HS-5 (cell line): ENCODE results near the gene ST7.

ENCODE experiments used
- DNase-seq: peaks from one replicate; pipeline ENCODE4 v3.0.0-alpha.2; 2012; ENCODE audit warnings: low read depth

Gene ST7

DNA sequence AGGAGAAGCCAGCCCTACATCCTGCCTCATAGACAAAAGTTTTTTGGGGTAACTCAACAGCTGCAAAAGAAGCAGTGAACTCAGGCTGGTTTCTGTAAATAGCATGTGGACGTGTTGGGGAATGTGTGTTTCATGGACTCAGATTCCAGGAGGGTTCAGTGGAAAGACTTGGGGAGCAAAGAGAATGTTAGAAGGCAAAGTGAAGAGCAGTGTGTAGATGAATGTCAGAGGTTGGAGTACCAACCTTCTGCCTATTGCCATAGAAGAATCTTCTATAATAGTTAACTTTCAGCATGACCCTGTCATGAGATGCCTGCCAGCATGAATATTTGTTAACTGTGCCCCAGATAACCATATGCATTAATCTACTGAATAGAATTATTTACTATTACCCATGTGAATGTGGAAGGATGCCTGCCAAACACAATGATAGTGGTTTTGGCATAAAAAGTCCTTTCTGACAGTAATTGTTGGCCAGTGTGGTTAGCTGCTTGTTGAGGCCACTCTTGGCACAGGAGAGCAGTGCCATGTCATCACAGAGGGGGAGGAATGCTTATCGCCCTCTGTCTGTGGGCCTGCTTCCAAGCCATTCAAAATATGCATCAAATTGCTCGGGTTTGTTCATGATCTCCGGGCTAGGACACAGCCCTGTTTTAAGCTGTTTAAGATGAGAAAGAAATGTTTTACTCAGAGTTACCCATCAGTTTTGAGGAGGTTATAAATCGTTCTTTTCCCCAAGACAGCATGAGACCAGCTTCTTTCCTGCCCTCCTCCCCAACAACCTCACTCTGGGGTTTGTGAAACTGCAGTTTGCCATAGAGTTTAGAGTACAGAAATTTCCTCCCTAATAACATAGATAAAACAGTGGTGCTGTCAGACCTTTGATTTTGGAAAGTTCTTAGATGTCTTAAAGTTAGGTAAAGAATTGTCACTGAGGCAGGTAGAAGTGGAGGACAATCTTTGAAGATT lies 204.2 kb downstream of the ST7 start:
- DNase-seq = peak; percentile 39

GRCh38 chr7:117158941-117159697 lies 205.8 kb downstream of the ST7 start:
- DNase-seq = no peak

GRCh38 chr7:117163101-117163500 lies 209.8 kb downstream of the ST7 start:
- DNase-seq = no peak

- DNase-seq = no peak
Observed at GRCh38 chr7:117164620-117165019, 211.3 kb downstream of the ST7 start.

GRCh38 chr7:117165656-117166055 lies 212.4 kb downstream of the ST7 start:
- DNase-seq = no peak

GRCh38 chr7:117169907-117170306 lies 216.6 kb downstream of the ST7 start:
- no peak for DNase-seq

DNA sequence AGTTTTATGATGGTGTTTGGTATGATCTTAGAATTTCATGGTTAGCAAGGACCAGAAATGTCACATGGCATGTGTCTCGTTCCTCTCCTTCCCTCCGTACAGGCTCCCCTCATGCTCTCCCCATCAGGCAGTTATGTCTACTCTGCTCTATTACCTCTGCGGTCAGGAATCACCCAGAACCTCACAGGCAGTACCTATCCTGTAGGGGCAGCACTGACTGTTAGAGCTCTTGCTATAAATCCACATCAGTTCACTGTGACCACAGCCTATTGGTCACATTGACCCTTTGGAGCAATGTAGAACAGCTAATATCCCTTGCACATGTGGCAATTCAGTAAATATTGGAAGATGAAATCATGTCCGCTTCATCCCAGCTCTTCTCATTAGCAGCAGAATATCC lies 217.8 kb downstream of the ST7 start:
- DNase-seq = no peak

GRCh38 chr7:117172283-117172682 lies 219.0 kb downstream of the ST7 start:
- DNase-seq = no peak

DNA sequence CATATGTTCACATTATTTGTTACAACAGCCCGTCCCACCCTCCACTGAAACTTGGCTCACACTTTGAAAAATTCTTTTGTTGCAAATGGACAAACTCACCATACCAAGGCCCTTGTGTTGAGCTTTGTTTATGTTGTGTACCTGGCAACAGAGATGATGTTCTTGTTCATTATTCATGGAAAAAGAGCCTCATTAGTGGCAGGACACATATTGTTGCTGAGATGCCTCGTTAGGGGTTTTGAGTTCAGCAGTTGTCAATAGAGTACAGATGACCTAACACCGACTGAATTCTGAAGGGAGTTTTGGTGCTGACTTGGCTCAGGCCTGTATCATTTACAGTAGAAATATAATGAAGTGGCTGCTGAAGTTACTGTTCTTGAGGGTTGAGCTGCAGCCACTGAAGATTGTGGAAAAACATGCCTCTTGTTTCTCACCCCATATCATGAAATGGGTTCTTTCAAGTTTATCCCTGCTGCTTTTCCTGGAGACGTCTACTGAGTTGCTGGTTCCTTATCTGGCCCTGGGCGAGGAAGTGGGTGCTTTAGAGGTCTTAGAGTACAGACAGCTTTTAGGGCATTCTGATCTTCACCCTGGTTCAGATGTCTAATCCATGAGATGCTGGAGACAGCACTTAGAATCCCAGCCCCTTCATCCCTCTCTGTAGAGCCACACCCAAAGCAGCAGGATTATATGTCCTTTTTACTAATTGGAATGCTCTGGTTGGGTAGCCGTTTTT lies 219.9 kb downstream of the ST7 start:
- no peak for DNase-seq

- DNase-seq = no peak
Observed at GRCh38 chr7:117176206-117176605, 222.9 kb downstream of the ST7 start.

- DNase-seq = no peak
Observed at GRCh38 chr7:117178600-117178999, 225.3 kb downstream of the ST7 start.

- DNase-seq = no peak
Observed at GRCh38 chr7:117179701-117180100, 226.4 kb downstream of the ST7 start.

DNA sequence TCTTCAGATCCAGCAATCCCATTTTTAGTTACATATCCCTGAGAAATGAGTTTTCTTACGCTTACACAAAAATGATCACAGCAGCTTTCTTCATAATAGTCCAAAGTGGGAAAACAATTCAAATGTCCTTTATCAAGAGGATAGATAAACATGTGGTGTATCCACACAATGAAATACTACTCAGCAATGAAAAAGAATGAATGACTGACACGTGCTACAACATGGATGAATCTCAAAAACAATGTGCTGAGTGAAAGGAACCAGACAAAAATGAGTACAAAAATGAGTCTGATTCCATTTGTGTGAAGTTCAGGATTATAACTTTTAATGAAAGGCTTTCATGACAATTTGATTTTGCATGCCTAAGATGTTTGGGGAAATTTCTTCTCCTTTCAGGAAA lies 230.4 kb downstream of the ST7 start:
- DNase-seq = no peak

GRCh38 chr7:117184367-117184766 lies 231.1 kb downstream of the ST7 start:
- no peak for DNase-seq

DNA sequence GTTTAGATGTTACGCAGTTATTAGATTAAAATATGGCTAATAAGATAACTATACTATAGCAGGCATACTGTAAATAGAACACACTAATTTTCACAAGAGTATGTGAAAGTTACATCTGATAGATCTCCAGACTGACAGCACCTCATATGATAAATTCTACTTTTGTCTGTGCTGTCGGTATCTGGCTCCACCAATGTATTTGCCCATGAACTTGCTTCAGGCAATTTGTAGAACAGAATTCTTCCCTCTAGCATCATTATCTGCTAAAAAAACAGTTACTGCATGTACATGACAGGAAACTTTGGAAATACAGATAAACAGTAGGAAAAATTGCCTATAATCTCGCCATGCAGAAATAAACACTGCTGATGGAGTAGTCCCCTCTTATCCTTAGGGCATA lies 231.8 kb downstream of the ST7 start:
- no peak for DNase-seq

GRCh38 chr7:117186218-117187010 lies 233.1 kb downstream of the ST7 start:
- no peak for DNase-seq

- DNase-seq = no peak
Observed at GRCh38 chr7:117188376-117188775, 235.1 kb downstream of the ST7 start.

GRCh38 chr7:117188949-117189592 lies 235.8 kb downstream of the ST7 start:
- no peak for DNase-seq

- no peak for DNase-seq
Observed at GRCh38 chr7:117190104-117190503, 236.8 kb downstream of the ST7 start.

DNA sequence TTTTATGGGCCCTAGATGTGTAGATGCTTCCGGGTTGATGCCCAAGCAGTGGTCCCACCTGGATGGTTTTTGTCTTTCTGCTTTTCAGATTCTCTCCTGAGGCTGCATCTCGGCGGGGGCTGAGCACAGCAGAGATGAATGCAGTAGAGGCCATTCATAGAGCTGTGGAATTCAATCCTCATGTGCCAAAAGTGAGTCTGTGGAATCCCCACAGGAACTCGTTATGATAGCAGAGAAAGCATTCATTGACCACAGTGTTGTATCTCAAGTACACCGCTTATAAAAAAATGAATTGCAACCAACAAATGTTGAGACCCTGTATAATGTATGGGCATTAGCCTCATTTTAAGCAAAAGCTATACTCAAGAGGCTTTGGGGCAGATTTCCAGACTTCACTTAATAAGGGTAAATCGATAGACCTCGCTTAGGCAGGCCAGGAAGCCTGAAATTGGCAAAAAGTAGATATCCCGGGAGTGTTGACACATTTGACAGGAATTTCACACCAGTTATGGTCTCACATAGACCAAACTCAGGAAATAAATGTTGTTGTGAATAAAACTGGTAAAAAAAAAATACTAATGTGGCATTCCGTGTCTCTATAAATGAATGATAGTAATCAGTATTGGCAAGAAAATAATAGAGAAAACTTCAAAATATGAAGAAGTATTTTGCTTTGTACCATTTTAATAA lies 237.6 kb downstream of the ST7 start:
- no peak for DNase-seq

DNA sequence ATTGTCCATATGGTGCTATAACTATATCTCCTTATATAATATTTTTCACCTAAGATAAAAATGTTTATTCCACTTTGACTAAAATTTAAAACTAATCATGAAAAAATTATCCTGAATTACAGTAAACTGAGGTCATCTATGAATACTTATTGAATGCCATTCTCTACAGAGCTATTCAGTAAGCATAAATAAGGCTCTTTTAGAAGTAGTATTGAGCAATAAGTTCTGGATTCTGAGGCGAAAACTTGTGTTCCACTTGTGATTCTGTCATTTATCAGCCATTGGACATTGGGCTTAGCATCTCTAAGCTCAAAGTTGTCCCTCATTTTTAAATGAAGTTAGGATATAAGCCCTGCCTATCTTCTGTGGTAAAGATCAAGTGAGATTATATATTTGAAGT lies 238.8 kb downstream of the ST7 start:
- no peak for DNase-seq
